K562 (cell line): ENCODE measurements around the gene QKI. TPM values are rescaled to one million over a fixed set of nuclear protein-coding genes. Genes with fewer than 3 reads are reported as not detected.

Experiments
- ATAC-seq: fragments of 200-7000 bp; cut with Tn5 transposase; 3 replicates; pipeline ENCODE4 v1.9.1; 2020; ENCODE audit warnings: moderate library complexity
- BruUV-seq: library from RNA; stranded (reverse); fragments of 400-500 nt; replicated peaks from 2 replicates; lab custom pipeline; 2021; lab: Mats Ljungman, UMichigan
- CTCF ChIA-PET: fragments of 300-600 bp; formaldehyde crosslinking; extraction: SDS; loops from one replicate; lab custom pipeline; 2021; ENCODE audit warnings: low intra/inter-chr PET ratio; lab: Yijun Ruan, JAX
- POLR2A ChIA-PET: fragments of 300-600, 350-650 bp; sonication (Branson Sonifier 250); formaldehyde crosslinking; extraction: SDS; loops from one replicate; lab custom pipeline; 2021; ENCODE audit warnings: antibody characterized with exemption, inconsistent platforms; lab: Yijun Ruan, JAX
- DNase-seq, 4 experiments: peaks; one replicate each; pipeline versions ENCODE4 v3.0.0 to v3.0.0-alpha.2; 2011 to 2018; ENCODE audit warnings: low spot score in 3 of 4, mixed read lengths in 3 of 4; ENCODE audit errors: extremely low read depth in 1 of 4
- FAIRE-seq: peaks from 2 replicates; lab custom pipeline; 2011; peaks lifted over from hg19 to GRCh38; lab: Jason Lieb, UNC
- H2AFZ ChIP-seq: 2 replicates; pipeline ENCODE4 v1.6.0; 2011; ENCODE audit warnings: low read depth, low read length, control low read depth, inconsistent platforms
- H3K27ac ChIP-seq: fragments of 200-600 bp; 3 replicates; pipeline ENCODE4 v1.8.0; 2011; ENCODE audit warnings: low read depth, mild to moderate bottlenecking, control low read depth, inconsistent platforms, low read length, moderate library complexity, mixed read lengths; ENCODE audit errors: extremely low read depth
- H3K27me3 ChIP-seq, 2 experiments: fragments of 300-600 bp in 1 of 2; 2 replicates in 1 of 2; 3 replicates in 1 of 2; pipeline versions ENCODE4 v1.6.0 to v1.8.0; 2011; ENCODE audit warnings: inconsistent platforms in 2 of 2, low read length in 2 of 2, mild to moderate bottlenecking in 1 of 2, mixed read lengths in 1 of 2, moderate library complexity in 1 of 2; ENCODE audit not compliant: control insufficient read depth in 2 of 2, insufficient read depth in 2 of 2
- H3K36me3 ChIP-seq: fragments of 300-600 bp; 3 replicates; pipeline ENCODE4 v1.8.0; 2011; ENCODE audit warnings: mild to moderate bottlenecking, low read length, inconsistent platforms; ENCODE audit not compliant: control insufficient read depth, insufficient read depth
- H3K4me1 ChIP-seq, 2 experiments: fragments of 200-600 bp in 1 of 2; replicated peaks in 1 of 2; 2 replicates in 1 of 2; 3 replicates in 1 of 2; pipeline versions ENCODE4 v1.5.1 to v1.8.0; 2011; ENCODE audit warnings: inconsistent platforms in 2 of 2, low read length in 2 of 2, mild to moderate bottlenecking in 1 of 2, mixed read lengths in 1 of 2, moderate library complexity in 1 of 2; ENCODE audit not compliant: control insufficient read depth in 2 of 2, insufficient read depth in 2 of 2
- H3K4me2 ChIP-seq: 2 replicates; pipeline ENCODE4 v1.6.1; 2011; ENCODE audit warnings: low read length, control low read depth, inconsistent platforms, mixed read lengths; ENCODE audit not compliant: insufficient read depth
- H3K4me3 ChIP-seq: fragments of 200-600 bp; sonication (generic), shearing (Covaris generic); 2 replicates; pipeline ENCODE4 v1.5.1; 2016; ENCODE audit warnings: control low read depth, inconsistent platforms
- H3K79me2 ChIP-seq: fragments of 200-600 bp; 3 replicates; pipeline ENCODE4 v1.8.0; 2011; ENCODE audit warnings: low read length, inconsistent platforms; ENCODE audit not compliant: control insufficient read depth, insufficient read depth
- H3K9ac ChIP-seq, 2 experiments: 2 replicates each; pipeline versions ENCODE4 v1.6.0 to v1.6.1; 2011; ENCODE audit warnings: low read depth in 2 of 2, low read length in 2 of 2, control low read depth in 1 of 2, inconsistent platforms in 1 of 2, mild to moderate bottlenecking in 1 of 2, mixed read lengths in 1 of 2; ENCODE audit not compliant: insufficient read depth in 1 of 2
- H3K9me1 ChIP-seq: one replicate; pipeline ENCODE4 v1.6.0; 2011; ENCODE audit warnings: inconsistent platforms, mild to moderate bottlenecking, low read length, moderate library complexity; ENCODE audit not compliant: control insufficient read depth, insufficient read depth
- H3K9me3 ChIP-seq: replicated peaks from 2 replicates; pipeline ENCODE4 v1.5.1; 2011; ENCODE audit warnings: low read depth, low read length, inconsistent platforms; ENCODE audit not compliant: control insufficient read depth, insufficient read depth
- H4K20me1 ChIP-seq: replicated peaks from 2 replicates; pipeline ENCODE4 v1.6.1; 2011; ENCODE audit warnings: low read length, inconsistent platforms, mixed read lengths; ENCODE audit not compliant: control insufficient read depth, insufficient read depth
- ARHGAP35 ChIP-seq: fragments of 450-650 bp; IDR thresholded peaks from 2 replicates; pipeline ENCODE4 v1.6.1; 2018; ENCODE audit not compliant: partially characterized antibody
- ASH1L ChIP-seq: fragments of 450-650 bp; IDR thresholded peaks from 2 replicates; pipeline ENCODE4 v1.6.1; 2018; ENCODE audit warnings: borderline replicate concordance, mild to moderate bottlenecking, low read depth; ENCODE audit not compliant: partially characterized antibody
- ATF2 ChIP-seq: sonication (generic); formaldehyde crosslinking; IDR thresholded peaks from 2 replicates; pipeline ENCODE4 v1.8.1; 2022; ENCODE audit warnings: missing genetic modification reagents
- CBFB ChIP-seq: sonication (generic); formaldehyde crosslinking; IDR thresholded peaks from 2 replicates; pipeline ENCODE4 v1.4.0; 2020; ENCODE audit warnings: mild to moderate bottlenecking, missing genetic modification reagents
- CC2D1A ChIP-seq: fragments of 450-650 bp; IDR thresholded peaks from 2 replicates; pipeline ENCODE4 v1.6.1; 2017; ENCODE audit warnings: mild to moderate bottlenecking
- CLOCK ChIP-seq: fragments of 250-450 bp; sonication (Bioruptor Pico); IDR thresholded peaks from 2 replicates; pipeline ENCODE4 v1.4.0; 2020; ENCODE audit warnings: mild to moderate bottlenecking, moderate library complexity, borderline replicate concordance
- NELFE ChIP-seq: IDR thresholded peaks from 2 replicates; pipeline ENCODE4 v1.6.1; 2011; ENCODE audit warnings: mild to moderate bottlenecking; ENCODE audit not compliant: insufficient read depth, insufficient read length
- POLR2H ChIP-seq: IDR thresholded peaks from 2 replicates; pipeline ENCODE4 v1.6.1; 2016; ENCODE audit warnings: missing genetic modification characterization, low read depth, mild to moderate bottlenecking, control low read depth, missing compliant biosample characterization, moderate library complexity
- RFX1 ChIP-seq: fragments of 450-650 bp; IDR thresholded peaks from 2 replicates; pipeline ENCODE4 v1.6.1; 2016; ENCODE audit warnings: mild to moderate bottlenecking, moderate library complexity
- RHOXF2B ChIP-seq: fragments of 250-450 bp; sonication (Bioruptor Pico); conservative IDR thresholded peaks from 2 replicates; pipeline ENCODE4 v1.5.1; 2021
- SAFB ChIP-seq: fragments of 200-400 bp; formaldehyde crosslinking; IDR thresholded peaks from 2 replicates; pipeline ENCODE4 v1.6.1; 2017; ENCODE audit warnings: low read depth, low read length, borderline replicate concordance
- ZNF699 ChIP-seq: fragments of 250-450 bp; sonication (Bioruptor Pico); IDR thresholded peaks from 2 replicates; pipeline ENCODE4 v1.8.0; 2021; ENCODE audit warnings: mild to moderate bottlenecking, moderate library complexity; ENCODE audit not compliant: insufficient replicate concordance
- WGBS: fragments of 100-300 bp; shearing (Covaris generic); methylation state at CpG from one replicate; pipeline ENCODE4 v1.1.6; 2016; ENCODE audit warnings: low coverage, mixed read lengths; ENCODE audit not compliant: insufficient coverage; ENCODE audit errors: missing lambda C conversion rate; 5-methylcytosine and 5-hydroxymethylcytosine counted together
- in situ Hi-C: fragments of 300-500 bp; cut with MboI; formaldehyde crosslinking; loops from 4 replicates; pipeline ENCODE4 v1.15.0; 2018; ENCODE audit warnings: inconsistent platforms, mixed read lengths
- intact Hi-C: fragments of 100-400 bp; cut with micrococcal nuclease; formaldehyde crosslinking; loops from 2 replicates; pipeline ENCODE4 v1.14.2; 2022
- polyA plus RNA-seq, 8 experiments: library from polyadenylated mRNA; depleted of rRNA in 4 of 8; stranded (reverse) in 5 of 8; unstranded in 3 of 8; fragments of >200 nt; fragmentation: Nextera tagmentation in 2 of 8; fragmentation: Illumina TruSeq in 1 of 8; extraction: Ambion mirVana in 2 of 8; extraction: Trizol in 1 of 8; gene quantifications; 2 replicates each; pipeline versions ENCODE4 v1.2.1 to v1.2.3, GENCODE V29; 2011 to 2014; ENCODE audit warnings: inconsistent platforms in 1 of 8, missing spikeins in 1 of 8
- total RNA-seq, 7 experiments: library from RNA; depleted of rRNA in 6 of 7; stranded (reverse); fragments of >200 nt in 6 of 7; fragmentation: Illumina TruSeq in 2 of 7; extraction: Trizol in 2 of 7; gene quantifications; 2 replicates each; pipeline versions ENCODE4 v1.2.1 to v1.2.3, GENCODE V29; 2011 to 2021; ENCODE audit warnings: low replicate concordance in 1 of 7

The QKI gene
- total and polyA plus RNA-seq, 9 of the 15 experiments (the other 6 are each of a cell fraction or from before 2014, with no cell fraction given) = 20.4 to 215 (median 123) TPM

GRCh38 chr6:163559661-163560060 is 145.1 kb downstream of the QKI start:
- POLR2A ChIA-PET = interaction anchor here (0.5 kb wide), 1 partner anchor 43 kb away, joined by 3 read pairs; no protein-coding TSS in a partner anchor

More at GRCh38 chr6:163559661-163560060, 145.1 kb downstream of the QKI start:
- no peak for DNase-seq
- peaks cover 43% of the 10 kb centered on the region for H3K79me2 ChIP-seq
- H3K4me1 ChIP-seq = no peaks in the 10 kb centered on the region
- intact Hi-C loops = no loop called here
- H3K27me3 ChIP-seq = no peaks in the 10 kb centered on the region
- no peaks in the 10 kb centered on the region for H4K20me1 ChIP-seq
- H3K9me3 ChIP-seq = no peaks in the 10 kb centered on the region
- H2AFZ ChIP-seq = no peak overlapping the region
- no peak for ATAC-seq
- no peak overlapping the region for H3K4me2 ChIP-seq
- 53% methylated on average over 3 of the region's 3 CpGs for WGBS
- in situ Hi-C loops = no loop called here
- TF ChIP-seq ARHGAP35 (no peak), CC2D1A (no peak), RFX1 (no peak), CBFB (no peak), SAFB (no peak), NELFE (no peak), POLR2H (tag) (no peak), ASH1L (no peak), CLOCK (no peak), ATF2 (CRISPR knock-in tag) (no peak), RHOXF2B (no peak), ZNF699 (CRISPR knock-in tag) (no peak)
- H3K9me1 ChIP-seq = no peaks in the 10 kb centered on the region
- H3K9ac ChIP-seq = no peak overlapping the region
- no TSS peak for BruUV-seq
- FAIRE-seq = no peak
- no peak overlapping the region for H3K27ac ChIP-seq
- CTCF ChIA-PET = no interaction called here
- H3K4me3 ChIP-seq = no peak overlapping the region
- H3K36me3 ChIP-seq = peaks cover 51% of the 10 kb centered on the region
